CD4-positive, alpha-beta T cell (primary cell): Measurements from ENCODE around the gene CLDN11. TPM values are rescaled to one million over a fixed set of nuclear protein-coding genes. Genes with fewer than 3 reads are reported as not detected.

Experiments used
- ATAC-seq: fragments of 200-7000 bp; cut with Tn5 transposase; one replicate; pipeline ENCODE4 v1.10.0; 2022; ENCODE audit warnings: mild to moderate bottlenecking; ENCODE audit not compliant: poor library complexity
- CTCF ChIA-PET: fragments of 350-600 bp; sonication (Branson Sonifier 250); formaldehyde crosslinking; loops from one replicate; lab custom pipeline; 2021; ENCODE audit warnings: antibody characterized with exemption, inconsistent platforms; lab: Charles Lee
- POLR2A ChIA-PET: fragments of 350-600 bp; sonication (Branson Sonifier 250); formaldehyde crosslinking; loops from one replicate; lab custom pipeline; 2021; ENCODE audit warnings: antibody characterized with exemption, inconsistent platforms; lab: Charles Lee
- DNase-seq, 14 experiments: peaks; one replicate each; pipeline ENCODE4 v3.0.0-alpha.2; 2013 to 2020; ENCODE audit warnings: mixed read lengths in 2 of 14
- H3K27ac ChIP-seq, 2 donors: one replicate each; pipeline versions ENCODE4 v1.5.1 to v1.7.0; 2013; ENCODE audit warnings: low read length in 2 of 2, low read depth in 1 of 2, mild to moderate bottlenecking in 1 of 2
- H3K27me3 ChIP-seq, 2 experiments: 1 replicate in 1 of 2; 2 replicates in 1 of 2; pipeline versions ENCODE4 v1.6.1 to v1.7.0; 2013; ENCODE audit warnings: low read length in 2 of 2, control low read depth in 1 of 2, mild to moderate bottlenecking in 1 of 2, moderate library complexity in 1 of 2; ENCODE audit not compliant: insufficient read depth in 2 of 2, control insufficient read depth in 1 of 2
- H3K36me3 ChIP-seq: one replicate; pipeline ENCODE4 v1.6.1; 2013; ENCODE audit warnings: low read length, control low read depth; ENCODE audit not compliant: insufficient read depth
- H3K4me1 ChIP-seq: one replicate; pipeline ENCODE4 v1.6.1; 2013; ENCODE audit warnings: low read length, control low read depth; ENCODE audit not compliant: insufficient read depth
- H3K4me3 ChIP-seq: one replicate; pipeline ENCODE4 v1.5.1; 2013; ENCODE audit warnings: mild to moderate bottlenecking, low read length, moderate library complexity
- H3K9me3 ChIP-seq, 2 experiments: 1 replicate in 1 of 2; 2 replicates in 1 of 2; pipeline versions ENCODE4 v1.6.1 to v1.7.0; 2013; ENCODE audit warnings: low read length in 2 of 2, mild to moderate bottlenecking in 2 of 2, control low read depth in 1 of 2, moderate library complexity in 1 of 2; ENCODE audit not compliant: control insufficient read depth in 1 of 2, insufficient read depth in 1 of 2
- H3K27ac Mint-ChIP-seq: one replicate; pipeline ENCODE4 v1.8.0; 2020; ENCODE audit warnings: mixed read lengths
- H3K27me3 Mint-ChIP-seq: one replicate; pipeline ENCODE4 v1.8.0; 2021; ENCODE audit warnings: mixed read lengths
- H3K36me3 Mint-ChIP-seq: one replicate; pipeline ENCODE4 v1.8.0; 2021; ENCODE audit warnings: low read depth, mixed read lengths
- H3K4me1 Mint-ChIP-seq: one replicate; pipeline ENCODE4 v1.8.0; 2021; ENCODE audit warnings: low read depth, mixed read lengths
- H3K4me3 Mint-ChIP-seq: one replicate; pipeline ENCODE4 v1.8.0; 2020; ENCODE audit warnings: mild to moderate bottlenecking, mixed read lengths
- H3K9me3 Mint-ChIP-seq: one replicate; pipeline ENCODE4 v1.8.0; 2020; ENCODE audit warnings: mixed read lengths
- CTCF ChIP-seq: fragments of 200-600 bp; IDR thresholded peaks from one replicate; pipeline ENCODE4 v1.8.0; 2022; ENCODE audit warnings: antibody characterized with exemption, mild to moderate bottlenecking
- intact Hi-C, 2 experiments: fragments of 100-400 bp; cut with DNase I in 1 of 2; cut with micrococcal nuclease in 1 of 2; formaldehyde crosslinking; loops; one replicate each; pipeline versions ENCODE4 v1.15.1 to v1.9.0; 2023 to 2025; cut with DNase I, micrococcal nuclease
- total RNA-seq, 174 experiments: library from RNA in 2 of 174; stranded (reverse) in 2 of 174; gene quantifications; one replicate each; pipeline ENCODE4 v1.2.3 and lab custom pipeline; 2021 to 2026

CLDN11 gene
- total RNA-seq, 2 experiments from 2014 or later: not detected

GRCh38 chr3:170470063-170471016 lies 51.7 kb downstream of the CLDN11 start:
- no peaks in the 10 kb centered on the region for H3K36me3 ChIP-seq
- no peak for TF ChIP-seq CTCF
- no peaks in the 10 kb centered on the region for H3K9me3 Mint-ChIP-seq
- ChIA-PET CTCF (no interaction called here), POLR2A (no interaction called here)
- intact Hi-C loops: no loop called here
- H3K4me1 Mint-ChIP-seq: no peaks in the 10 kb centered on the region
- H3K4me3 ChIP-seq: no peak overlapping the region
- H3K27ac Mint-ChIP-seq: no peak overlapping the region
- H3K4me1 ChIP-seq: no peaks in the 10 kb centered on the region
- H3K4me3 Mint-ChIP-seq: no peak overlapping the region
- no peaks in the 10 kb centered on the region for H3K36me3 Mint-ChIP-seq
- no peak for DNase-seq
- no peak overlapping the region for H3K27ac ChIP-seq
- H3K27me3 Mint-ChIP-seq: peaks cover 47% of the 10 kb centered on the region
- H3K9me3 ChIP-seq: no peaks in the 10 kb centered on the region
- H3K27me3 ChIP-seq: peaks cover 2 to 4% of the 10 kb centered on the region in 2 experiments
- no peak for ATAC-seq

- CTCF ChIA-PET: no interaction called here
- H3K4me1 Mint-ChIP-seq: no peaks in the 10 kb centered on the region
- H3K27ac Mint-ChIP-seq: no peak overlapping the region
- DNase-seq (no peak), ATAC-seq (no peak)
- intact Hi-C loops: no loop called here
- H3K4me3 Mint-ChIP-seq: no peak overlapping the region
- Histone ChIP-seq H3K36me3 (no peaks in the 10 kb centered on the region), H3K4me3 (no peak overlapping the region), H3K9me3 (no peaks in the 10 kb centered on the region), H3K27ac (no peak overlapping the region), H3K27me3 (peaks cover 2 to 5% of the 10 kb centered on the region in 2 experiments), H3K4me1 (no peaks in the 10 kb centered on the region)
- no peak for TF ChIP-seq CTCF
- H3K9me3 Mint-ChIP-seq: no peaks in the 10 kb centered on the region
- peaks cover 53% of the 10 kb centered on the region for H3K27me3 Mint-ChIP-seq
- H3K36me3 Mint-ChIP-seq: no peaks in the 10 kb centered on the region
- POLR2A ChIA-PET: no interaction called here
Measured at GRCh38 chr3:170471149-170471548, 52.5 kb downstream of the CLDN11 start.

- no peak for DNase-seq
- H3K27me3 ChIP-seq: peaks cover 4 to 7% of the 10 kb centered on the region in 2 experiments
- no peak for ATAC-seq
- H3K9me3 ChIP-seq: no peaks in the 10 kb centered on the region
- no peaks in the 10 kb centered on the region for H3K4me1 ChIP-seq
- CTCF ChIA-PET: interaction anchor here (1.2 kb wide), 1 partner anchor 65 kb away, joined by 3 read pairs; no protein-coding TSS in a partner anchor
- no peak overlapping the region for H3K4me3 ChIP-seq
- H3K36me3 Mint-ChIP-seq: no peaks in the 10 kb centered on the region
- POLR2A ChIA-PET: no interaction called here
- H3K27ac ChIP-seq: no peak overlapping the region
- H3K9me3 Mint-ChIP-seq: no peaks in the 10 kb centered on the region
- H3K27ac Mint-ChIP-seq: no peak overlapping the region
- H3K4me3 Mint-ChIP-seq: no peak overlapping the region
- intact Hi-C loops: no loop called here
- no peaks in the 10 kb centered on the region for H3K4me1 Mint-ChIP-seq
- no peak for TF ChIP-seq CTCF
- H3K36me3 ChIP-seq: no peaks in the 10 kb centered on the region
- H3K27me3 Mint-ChIP-seq: peaks cover 51% of the 10 kb centered on the region
Measured at GRCh38 chr3:170473358-170473757, 54.7 kb downstream of the CLDN11 start.
